Ishikawa (cell line): ENCODE measurements around the gene EPB41L2.

Experiments
- EP300 ChIP-seq: IDR thresholded peaks from 2 replicates; pipeline ENCODE4 v1.6.1; 2012; ENCODE audit warnings: borderline replicate concordance
- RAD21 ChIP-seq: IDR thresholded peaks from 2 replicates; pipeline ENCODE4 v1.6.1; 2012; ENCODE audit warnings: low read depth
- TF ChIP-seq, protein P1 (sequence below): IDR thresholded peaks from 2 replicates; pipeline ENCODE4 v1.6.1; 2012; ENCODE audit warnings: low read depth, mild to moderate bottlenecking

DNA sequence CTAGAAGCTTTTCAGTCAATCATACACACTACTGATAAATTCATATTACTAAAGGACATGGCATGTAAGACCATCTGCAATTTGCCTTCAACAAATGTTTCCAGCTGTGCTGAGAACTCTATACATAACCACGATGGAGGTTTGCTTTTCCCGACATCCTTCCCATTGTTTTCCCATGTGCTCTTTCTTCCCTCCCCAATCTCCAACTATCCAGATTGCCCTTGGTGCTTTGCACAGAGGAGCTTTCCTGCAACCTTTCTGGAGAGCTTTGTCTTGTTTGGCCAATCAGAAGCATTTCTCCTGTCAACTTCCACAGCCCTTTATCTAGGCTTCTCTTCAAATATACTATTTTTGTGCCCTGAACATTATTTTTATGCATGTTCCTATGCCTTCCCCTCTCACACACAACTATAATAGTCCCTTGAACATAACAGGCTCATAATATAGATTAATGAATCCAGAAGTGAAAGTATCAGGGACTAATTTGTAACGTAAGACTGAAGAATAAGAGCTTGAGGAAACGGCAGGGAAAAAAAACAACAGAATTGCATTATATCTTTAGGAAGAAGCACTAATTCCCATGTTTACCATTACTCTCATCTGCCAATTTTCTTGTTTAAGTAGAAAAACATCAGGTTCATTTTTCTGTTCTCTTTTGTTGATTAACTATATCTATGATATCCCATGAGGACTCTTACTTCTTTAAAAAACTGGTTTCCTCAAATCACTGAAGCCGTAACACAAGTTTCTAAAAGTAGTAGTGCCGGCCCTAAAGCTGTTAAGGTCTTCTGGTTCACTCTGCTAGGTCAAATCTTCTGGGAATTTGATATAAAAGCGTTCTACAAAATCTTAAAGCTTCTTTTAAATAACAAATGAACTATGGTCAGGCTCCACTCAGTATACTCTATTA is 215.8 kb downstream of the EPB41L2 start:
- no peak for TF ChIP-seq EP300
- TF ChIP-seq RAD21: no peak
- TF ChIP-seq, protein P1, sequence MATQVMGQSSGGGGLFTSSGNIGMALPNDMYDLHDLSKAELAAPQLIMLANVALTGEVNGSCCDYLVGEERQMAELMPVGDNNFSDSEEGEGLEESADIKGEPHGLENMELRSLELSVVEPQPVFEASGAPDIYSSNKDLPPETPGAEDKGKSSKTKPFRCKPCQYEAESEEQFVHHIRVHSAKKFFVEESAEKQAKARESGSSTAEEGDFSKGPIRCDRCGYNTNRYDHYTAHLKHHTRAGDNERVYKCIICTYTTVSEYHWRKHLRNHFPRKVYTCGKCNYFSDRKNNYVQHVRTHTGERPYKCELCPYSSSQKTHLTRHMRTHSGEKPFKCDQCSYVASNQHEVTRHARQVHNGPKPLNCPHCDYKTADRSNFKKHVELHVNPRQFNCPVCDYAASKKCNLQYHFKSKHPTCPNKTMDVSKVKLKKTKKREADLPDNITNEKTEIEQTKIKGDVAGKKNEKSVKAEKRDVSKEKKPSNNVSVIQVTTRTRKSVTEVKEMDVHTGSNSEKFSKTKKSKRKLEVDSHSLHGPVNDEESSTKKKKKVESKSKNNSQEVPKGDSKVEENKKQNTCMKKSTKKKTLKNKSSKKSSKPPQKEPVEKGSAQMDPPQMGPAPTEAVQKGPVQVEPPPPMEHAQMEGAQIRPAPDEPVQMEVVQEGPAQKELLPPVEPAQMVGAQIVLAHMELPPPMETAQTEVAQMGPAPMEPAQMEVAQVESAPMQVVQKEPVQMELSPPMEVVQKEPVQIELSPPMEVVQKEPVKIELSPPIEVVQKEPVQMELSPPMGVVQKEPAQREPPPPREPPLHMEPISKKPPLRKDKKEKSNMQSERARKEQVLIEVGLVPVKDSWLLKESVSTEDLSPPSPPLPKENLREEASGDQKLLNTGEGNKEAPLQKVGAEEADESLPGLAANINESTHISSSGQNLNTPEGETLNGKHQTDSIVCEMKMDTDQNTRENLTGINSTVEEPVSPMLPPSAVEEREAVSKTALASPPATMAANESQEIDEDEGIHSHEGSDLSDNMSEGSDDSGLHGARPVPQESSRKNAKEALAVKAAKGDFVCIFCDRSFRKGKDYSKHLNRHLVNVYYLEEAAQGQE: no peak
